NCI-H1048 (cell line): ENCODE measurements around the gene LTC4S.
"Not testable (repeated sequence)": the region's sequence is repeated elsewhere in the genome, so short reads cannot be mapped to it uniquely, and the experiment has no call there.

Experiments
- DNase-seq: peaks from one replicate; lab custom pipeline; 2025; lab: John Stamatoyannopoulos, UW

The LTC4S gene

DNA sequence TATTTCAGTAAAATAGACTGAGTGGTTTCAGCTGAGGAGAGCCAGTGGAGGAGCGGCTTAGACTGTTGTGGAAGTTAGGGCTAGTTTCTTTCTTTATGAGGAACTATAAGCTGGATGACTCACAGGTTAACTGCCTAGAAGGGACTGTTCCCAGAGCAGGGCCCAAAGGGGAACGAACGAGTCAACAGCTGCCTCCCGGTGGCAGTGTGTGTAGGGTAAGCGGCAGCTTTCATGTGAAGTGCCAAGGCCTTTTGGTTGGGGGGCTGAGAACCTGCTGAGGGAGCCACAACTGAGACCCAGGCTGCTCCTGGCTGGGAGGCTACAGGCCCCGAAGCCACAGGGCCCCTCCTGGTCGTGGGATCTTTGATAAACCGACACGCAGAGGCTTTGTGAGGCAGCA, 33.9 kb downstream of the LTC4S start:
- DNase-seq: no peak

DNA sequence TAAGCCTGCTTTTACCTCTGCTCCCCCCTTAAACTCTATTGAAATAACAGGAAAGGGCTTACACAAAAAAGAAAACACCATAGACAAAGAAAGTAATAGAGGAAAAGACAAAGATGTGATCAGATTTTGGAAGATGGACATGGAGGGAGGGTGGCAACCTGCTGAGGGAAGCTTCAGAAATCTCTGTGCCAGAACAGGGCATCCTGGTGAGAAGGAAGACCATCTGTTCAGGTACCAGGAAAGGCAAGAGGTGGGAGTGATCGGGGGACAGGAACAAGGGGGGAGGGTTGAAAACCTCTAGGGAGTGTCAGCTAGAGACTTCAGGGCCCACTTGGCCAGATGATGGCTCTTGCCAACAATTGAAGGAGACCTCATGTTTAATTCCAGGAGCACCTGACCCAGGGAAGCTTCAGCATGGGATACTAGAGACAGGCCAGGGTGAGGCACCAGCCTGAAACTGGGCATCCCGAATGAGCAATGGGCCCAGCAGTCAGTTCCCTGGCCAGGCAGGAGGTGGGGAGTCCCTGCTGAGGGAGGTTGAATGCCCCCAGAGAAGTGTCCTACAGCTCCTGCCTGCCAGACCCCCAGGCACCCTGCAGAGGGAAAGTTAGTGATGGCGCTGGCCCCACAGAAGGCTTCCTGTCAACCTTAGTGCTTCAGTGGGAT, 35.1 kb downstream of the LTC4S start:
- no peak for DNase-seq

- no peak for DNase-seq
Observed at GRCh38 chr5:179829732-179830435, 36.1 kb downstream of the LTC4S start.

- DNase-seq: no peak
Observed at GRCh38 chr5:179830818-179831468, 37.2 kb downstream of the LTC4S start.

GRCh38 chr5:179832039-179832745, 38.4 kb downstream of the LTC4S start:
- DNase-seq: no peak

DNA sequence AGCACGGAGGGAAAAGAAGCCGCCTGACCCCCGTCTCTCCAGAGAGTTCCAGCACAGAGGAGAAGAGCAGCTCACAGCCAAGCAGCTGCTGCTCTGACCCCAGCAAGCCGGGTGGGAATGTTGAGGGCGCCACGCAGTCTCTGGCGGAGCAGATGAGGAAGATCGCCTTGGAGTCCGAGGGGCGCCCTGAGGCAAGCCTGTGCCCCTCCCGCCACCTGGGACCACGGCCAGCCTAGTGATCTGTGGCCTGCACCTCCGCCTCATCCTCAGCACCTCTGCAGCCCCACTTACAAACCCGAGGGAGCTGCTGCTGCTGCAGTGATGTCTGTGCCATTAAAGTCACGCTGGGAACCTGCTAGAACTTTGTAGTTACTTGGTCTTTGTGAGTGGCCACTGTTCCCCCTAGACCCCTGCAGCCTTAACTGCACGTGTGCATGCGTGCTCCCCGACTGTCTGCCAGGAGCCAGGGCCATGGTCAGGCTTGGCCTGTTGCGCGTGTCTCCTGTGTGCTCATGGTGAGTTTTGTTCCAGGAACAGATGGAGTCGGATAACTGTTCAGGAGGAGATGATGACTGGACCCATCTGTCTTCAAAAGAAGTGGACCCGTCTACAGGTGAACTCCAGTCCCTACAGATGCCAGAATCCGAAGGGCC, 39.4 kb downstream of the LTC4S start:
- no peak for DNase-seq

DNA sequence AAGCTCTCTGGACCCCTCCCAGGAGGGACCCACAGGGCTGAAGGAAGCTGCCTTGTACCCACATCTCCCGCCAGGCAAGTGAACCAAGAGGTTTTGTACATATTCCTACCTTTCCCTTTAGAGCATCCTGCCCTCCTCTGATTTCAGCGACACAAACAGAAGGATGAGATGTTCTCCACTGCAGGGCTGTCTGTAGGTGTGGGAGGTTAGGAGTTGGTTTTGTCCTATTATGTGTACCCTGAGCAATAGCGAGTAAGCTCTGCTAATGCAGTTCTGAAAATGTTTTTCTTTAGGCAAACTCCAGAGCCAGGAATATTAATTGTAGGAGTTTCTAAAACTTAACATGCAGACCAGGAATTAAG, 39.9 kb downstream of the LTC4S start:
- no peak for DNase-seq

DNA sequence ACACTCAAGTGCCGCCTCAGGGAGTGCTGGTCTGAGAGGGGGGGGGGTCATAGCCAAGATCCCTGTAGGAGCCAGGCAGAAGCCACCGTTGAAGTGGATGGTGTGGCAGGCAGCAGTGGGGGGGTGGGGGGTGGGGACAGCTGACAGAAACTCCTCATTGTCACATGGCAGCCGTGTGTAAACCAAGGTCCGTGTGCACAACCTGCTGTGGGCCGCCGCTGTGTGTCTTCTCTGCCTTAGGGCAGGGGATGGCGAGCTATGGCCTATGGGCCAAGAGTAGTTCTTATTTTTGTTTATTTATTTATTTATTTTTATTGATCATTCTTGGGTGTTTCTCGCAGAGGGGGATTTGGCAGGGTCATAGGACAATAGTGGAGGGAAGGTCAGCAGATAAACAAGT, 40.3 kb downstream of the LTC4S start:
- no peak for DNase-seq

DNA sequence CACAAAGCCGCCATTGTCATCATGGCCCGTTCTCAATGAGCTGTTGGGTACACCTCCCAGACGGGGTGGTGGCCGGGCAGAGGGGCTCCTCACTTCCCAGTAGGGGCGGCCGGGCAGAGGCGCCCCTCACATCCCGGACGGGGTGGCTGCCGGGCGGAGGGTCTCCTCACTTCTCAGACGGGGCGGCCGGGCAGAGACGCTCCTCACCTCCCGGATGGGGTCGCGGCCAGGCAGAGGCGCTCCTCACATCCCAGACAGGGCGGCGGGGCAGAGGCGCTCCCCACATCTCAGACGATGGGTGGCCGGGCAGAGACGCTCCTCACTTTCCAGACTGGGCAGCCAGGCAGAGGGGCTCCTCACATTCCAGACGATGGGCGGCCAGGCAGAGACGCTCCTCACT, 41.1 kb downstream of the LTC4S start:
- not testable (repeated sequence) for DNase-seq

DNA sequence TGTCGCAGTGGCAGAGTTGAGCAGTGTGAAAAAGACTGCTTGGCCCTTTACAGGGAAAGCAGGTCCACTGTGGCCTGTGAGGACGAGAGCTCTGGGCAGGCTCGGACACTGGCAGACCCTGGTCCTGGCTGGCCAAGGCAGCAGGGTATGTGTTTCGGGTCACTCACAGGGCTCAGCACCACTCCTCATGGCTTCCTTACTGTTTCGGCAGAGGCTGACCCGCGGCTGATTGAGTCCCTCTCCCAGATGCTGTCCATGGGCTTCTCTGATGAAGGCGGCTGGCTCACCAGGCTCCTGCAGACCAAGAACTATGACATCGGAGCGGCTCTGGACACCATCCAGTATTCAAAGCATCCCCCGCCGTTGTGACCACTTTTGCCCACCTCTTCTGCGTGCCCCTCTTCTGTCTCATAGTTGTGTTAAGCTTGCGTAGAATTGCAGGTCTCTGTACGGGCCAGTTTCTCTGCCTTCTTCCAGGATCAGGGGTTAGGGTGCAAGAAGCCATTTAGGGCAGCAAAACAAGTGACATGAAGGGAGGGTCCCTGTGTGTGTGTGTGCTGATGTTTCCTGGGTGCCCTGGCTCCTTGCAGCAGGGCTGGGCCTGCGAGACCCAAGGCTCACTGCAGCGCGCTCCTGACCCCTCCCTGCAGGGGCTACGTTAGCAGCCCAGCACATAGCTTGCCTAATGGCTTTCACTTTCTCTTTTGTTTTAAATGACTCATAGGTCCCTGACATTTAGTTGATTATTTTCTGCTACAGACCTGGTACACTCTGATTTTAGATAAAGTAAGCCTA, 42.6 kb downstream of the LTC4S start:
- DNase-seq: no peak

GRCh38 chr5:179837076-179838011, 43.6 kb downstream of the LTC4S start:
- no peak for DNase-seq

DNA sequence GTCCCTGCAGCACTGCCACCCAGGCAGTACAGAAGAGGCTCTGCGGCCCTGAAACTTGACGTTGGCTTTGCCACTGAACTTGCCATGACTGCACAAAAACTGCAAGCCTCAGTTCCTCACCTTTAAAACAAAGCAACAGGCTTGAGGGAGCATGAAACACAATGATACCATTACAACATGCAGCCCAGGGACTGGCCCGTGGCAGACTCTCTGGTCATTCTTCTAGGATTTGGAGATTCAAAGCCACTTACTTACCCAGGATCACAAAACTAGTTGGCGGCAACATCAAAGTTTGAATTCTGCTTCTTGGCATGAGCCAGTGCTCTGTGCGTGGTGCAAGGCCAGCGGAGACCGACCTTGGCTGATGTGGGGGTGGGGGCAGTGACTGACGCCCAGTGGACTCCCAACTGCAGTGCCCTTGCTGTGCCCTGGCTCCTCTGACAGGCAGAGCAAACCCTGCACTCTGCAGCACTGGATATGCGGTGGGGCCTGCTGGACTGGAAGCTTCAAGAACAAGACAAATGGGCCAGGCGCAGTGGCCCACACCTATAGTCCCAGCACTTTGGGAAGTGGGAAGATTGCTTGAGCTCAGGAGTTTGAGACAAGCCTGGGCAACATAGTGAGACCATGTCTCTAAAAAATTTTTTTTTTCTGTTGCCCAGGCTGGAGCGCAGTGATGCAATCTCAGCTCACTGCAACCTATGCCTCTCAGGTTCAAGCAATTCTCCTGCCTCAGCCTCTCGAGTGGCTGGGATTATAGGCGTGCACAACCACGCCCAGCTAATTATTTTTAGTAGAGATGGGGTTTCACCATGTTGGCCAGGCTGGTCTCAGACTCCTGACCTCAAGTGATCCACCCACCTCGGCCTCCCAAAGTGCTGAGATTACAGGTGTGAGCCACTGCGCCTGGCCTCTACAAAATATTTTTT, 45.8 kb downstream of the LTC4S start:
- DNase-seq: no peak

GRCh38 chr5:179840321-179840720, 46.5 kb downstream of the LTC4S start:
- no peak for DNase-seq

DNA sequence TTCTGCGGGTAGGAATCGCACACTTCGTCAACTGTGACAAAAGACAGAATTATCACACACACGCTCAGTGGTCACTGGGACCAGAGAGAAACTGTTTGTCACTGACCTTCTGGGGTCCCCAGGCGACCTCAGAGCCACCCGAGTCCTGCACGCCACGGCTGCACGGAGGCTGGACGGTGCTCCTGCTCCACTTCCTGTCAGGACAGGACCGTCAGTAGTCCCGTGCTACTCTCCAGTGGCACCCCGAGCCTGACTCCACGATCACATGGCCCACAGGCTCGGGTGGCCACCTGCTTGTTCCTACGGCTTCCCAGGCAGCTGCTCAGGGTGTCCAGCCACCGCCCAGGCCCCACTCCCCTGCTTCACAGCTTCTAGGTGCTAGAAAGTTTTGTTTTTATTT, 47.0 kb downstream of the LTC4S start:
- no peak for DNase-seq

GRCh38 chr5:179841621-179842020, 47.8 kb downstream of the LTC4S start:
- no peak for DNase-seq
